Natural killer cell (primary cell): ENCODE results near the gene RUNX1. TPM values are rescaled to one million over a fixed set of nuclear protein-coding genes. Genes with fewer than 3 reads are reported as not detected.

ENCODE experiments used
- ATAC-seq, 3 donors: fragments of 150-1000 bp in 2 of 3; fragments of 200-7000 bp in 1 of 3; cut with Tn5 transposase; 1 replicate in 1 of 3; 2 replicates in 2 of 3; pipeline ENCODE4 v1.10.0; 2021; ENCODE audit warnings: mild to moderate bottlenecking in 2 of 3, moderate library complexity in 2 of 3
- DNase-seq, 2 donors: peaks; one replicate each; pipeline versions ENCODE4 v3.0.0 to v3.0.0-alpha.2; 2013 to 2021; ENCODE audit warnings: mixed read lengths in 1 of 2
- H3K27ac ChIP-seq: one replicate; pipeline ENCODE4 v1.5.1; 2013; ENCODE audit warnings: mild to moderate bottlenecking, low read length
- H3K27me3 ChIP-seq: one replicate; pipeline ENCODE4 v1.6.1; 2013; ENCODE audit warnings: low read length; ENCODE audit not compliant: control insufficient read depth, insufficient read depth
- H3K36me3 ChIP-seq: one replicate; pipeline ENCODE4 v1.6.1; 2013; ENCODE audit warnings: low read length; ENCODE audit not compliant: control insufficient read depth, insufficient read depth
- H3K4me1 ChIP-seq: one replicate; pipeline ENCODE4 v1.6.1; 2013; ENCODE audit warnings: low read length; ENCODE audit not compliant: control insufficient read depth, insufficient read depth
- H3K4me3 ChIP-seq: one replicate; pipeline ENCODE4 v1.5.1; 2013; ENCODE audit warnings: low read length
- H3K9me3 ChIP-seq: one replicate; pipeline ENCODE4 v1.6.1; 2013; ENCODE audit warnings: low read length; ENCODE audit not compliant: control insufficient read depth, insufficient read depth
- H3K27ac Mint-ChIP-seq, 2 donors: one replicate each; pipeline ENCODE4 v1.8.0; 2022; ENCODE audit warnings: mild to moderate bottlenecking in 2 of 2, mixed read lengths in 2 of 2, moderate library complexity in 1 of 2
- H3K27me3 Mint-ChIP-seq, 2 donors: one replicate each; pipeline ENCODE4 v1.8.0; 2022; ENCODE audit warnings: low read depth in 2 of 2, mixed read lengths in 2 of 2
- H3K36me3 Mint-ChIP-seq: one replicate; pipeline ENCODE4 v1.8.0; 2022; ENCODE audit warnings: mixed read lengths
- H3K4me1 Mint-ChIP-seq, 2 donors: one replicate each; pipeline ENCODE4 v1.8.0; 2022; ENCODE audit warnings: mixed read lengths in 2 of 2
- H3K4me3 Mint-ChIP-seq: one replicate; pipeline ENCODE4 v1.8.0; 2022; ENCODE audit warnings: mild to moderate bottlenecking, moderate library complexity, mixed read lengths
- H3K9me3 Mint-ChIP-seq, 2 donors: one replicate each; pipeline ENCODE4 v1.8.0; 2022; ENCODE audit warnings: mixed read lengths in 2 of 2
- CTCF ChIP-seq: fragments of 200-600 bp; IDR thresholded peaks from one replicate; pipeline ENCODE4 v1.8.0; 2022; ENCODE audit warnings: antibody characterized with exemption
- WGBS: methylation state at CpG from one replicate; pipeline ENCODE4 v1.1.7; 2013; ENCODE audit warnings: missing lambda C conversion rate; ENCODE audit not compliant: insufficient coverage; 5-methylcytosine and 5-hydroxymethylcytosine counted together
- intact Hi-C: fragments of 100-400 bp; cut with micrococcal nuclease; formaldehyde crosslinking; loops from one replicate; pipeline ENCODE4 v1.14.2; 2022
- total RNA-seq, 4 donors: library from RNA; stranded (reverse); fragments of 120-200 nt in 1 of 4; gene quantifications; one replicate each; pipeline versions ENCODE4 v1.2.3 to v1.2.4, GENCODE V29; 2013 to 2022

RUNX1 gene
- total RNA-seq, 3 donors from 2014 or later (not counting 1 experiment from before 2014, with no cell fraction given), result 62.1 to 171 (median 98.2) TPM

- peaks cover 89 to 90% of the 10 kb centered on the region in 2 donors for H3K4me1 Mint-ChIP-seq
- H3K27me3 Mint-ChIP-seq, result no peaks in the 10 kb centered on the region
- H3K36me3 Mint-ChIP-seq, result no peaks in the 10 kb centered on the region
- Histone ChIP-seq H3K4me3 (no peak overlapping the region), H3K4me1 (peaks cover 80% of the 10 kb centered on the region), H3K27ac (peak overlapping the region; percentile 68), H3K9me3 (no peaks in the 10 kb centered on the region), H3K36me3 (peaks cover 9% of the 10 kb centered on the region), H3K27me3 (no peaks in the 10 kb centered on the region)
- DNase-seq (no peak), ATAC-seq (no peak)
- H3K9me3 Mint-ChIP-seq, result peaks cover 0 to 3% of the 10 kb centered on the region in 2 donors
- TF ChIP-seq CTCF, result no peak
- H3K27ac Mint-ChIP-seq, result peak overlapping the region; percentile 91 to 93
- intact Hi-C loops, result no loop called here
- 74% methylated on average over 7 of the region's 7 CpGs for WGBS
- H3K4me3 Mint-ChIP-seq, result peak overlapping the region; percentile 83
Measured at GRCh38 chr21:35037384-35037765, 11.7 kb downstream of the RUNX1 start.

- Mint-ChIP-seq H3K27me3 (no peaks in the 10 kb centered on the region), H3K4me3 (peak overlapping the region; percentile 83), H3K9me3 (peaks cover 0 to 3% of the 10 kb centered on the region in 2 donors), H3K36me3 (no peaks in the 10 kb centered on the region), H3K27ac (peak overlapping the region; percentile 91 to 93), H3K4me1 (peaks cover 83 to 90% of the 10 kb centered on the region in 2 donors)
- peak in 1 of 2 donors; percentile 55 for DNase-seq
- WGBS, result 48% methylated on average over 11 of the region's 11 CpGs
- peak overlapping the region; percentile 68 for H3K27ac ChIP-seq
- intact Hi-C loops, result loop anchor here (1.0 kb wide), 1 partner anchor 9 kb away; no protein-coding TSS in a partner anchor
- peak; percentile 68 to 79 (median 78) for ATAC-seq
- no peak for TF ChIP-seq CTCF
- no peaks in the 10 kb centered on the region for H3K27me3 ChIP-seq
- H3K9me3 ChIP-seq, result no peaks in the 10 kb centered on the region
- H3K36me3 ChIP-seq, result peaks cover 9% of the 10 kb centered on the region
- peaks cover 75% of the 10 kb centered on the region for H3K4me1 ChIP-seq
- no peak overlapping the region for H3K4me3 ChIP-seq
Measured at GRCh38 chr21:35036465-35037383, 12.4 kb downstream of the RUNX1 start.

GRCh38 chr21:35035581-35035980 is 13.5 kb downstream of the RUNX1 start:
- no peaks in the 10 kb centered on the region for H3K27me3 ChIP-seq
- H3K36me3 ChIP-seq, result peaks cover 9% of the 10 kb centered on the region
- peaks cover 71% of the 10 kb centered on the region for H3K4me1 ChIP-seq
- intact Hi-C loops, result no loop called here
- 79% methylated on average over 8 of the region's 8 CpGs for WGBS
- no peaks in the 10 kb centered on the region for H3K9me3 ChIP-seq
- Mint-ChIP-seq H3K36me3 (no peaks in the 10 kb centered on the region), H3K27me3 (no peaks in the 10 kb centered on the region), H3K27ac (peak overlapping the region; percentile 91 to 93), H3K4me1 (peaks cover 80 to 88% of the 10 kb centered on the region in 2 donors), H3K9me3 (peaks cover 0 to 3% of the 10 kb centered on the region in 2 donors), H3K4me3 (peak overlapping the region; percentile 61)
- H3K4me3 ChIP-seq, result no peak overlapping the region
- no peak for DNase-seq
- TF ChIP-seq CTCF, result no peak
- no peak for ATAC-seq
- peak overlapping the region; percentile 5 for H3K27ac ChIP-seq
